Right atrium auricular region (tissue), 2 donors: Measurements from ENCODE around the gene OR6K2. TPM values are rescaled to one million over a fixed set of nuclear protein-coding genes. Genes with fewer than 3 reads are reported as not detected.
"Not testable (repeated sequence)": the region's sequence is repeated elsewhere in the genome, so short reads cannot be mapped to it uniquely, and the experiment has no call there.

Experiments
- DNase-seq: peaks from one replicate; pipeline ENCODE4 v3.0.0-alpha.2; 2019; ENCODE audit warnings: low spot score
- H3K27ac ChIP-seq, 2 donors: fragments of 200-600 bp; sonication (generic); 1 replicate in 1 of 2; 2 replicates in 1 of 2; pipeline ENCODE4 v1.5.1; 2016 to 2019
- H3K27me3 ChIP-seq, 2 donors: fragments of 200-600 bp; sonication (generic); one replicate each; pipeline versions ENCODE4 v1.5.1 to v1.6.0; 2017 to 2019
- H3K36me3 ChIP-seq: fragments of 200-600 bp; sonication (generic); one replicate; pipeline ENCODE4 v1.5.1; 2016
- H3K4me1 ChIP-seq, 2 donors: fragments of 200-600 bp; sonication (generic); one replicate each; pipeline versions ENCODE4 v1.5.1 to v1.6.0; 2017 to 2019
- H3K4me3 ChIP-seq, 2 donors: fragments of 200-600 bp; sonication (generic); 1 replicate in 1 of 2; 2 replicates in 1 of 2; pipeline ENCODE4 v1.5.1; 2017 to 2019; ENCODE audit warnings: mild to moderate bottlenecking in 1 of 2, moderate library complexity in 1 of 2
- H3K9me3 ChIP-seq, 2 donors: fragments of 200-600 bp; sonication (generic); one replicate each; pipeline ENCODE4 v1.5.1; 2019
- CTCF ChIP-seq, 2 donors: fragments of 200-600 bp; sonication (generic); IDR thresholded peaks; one replicate each; pipeline ENCODE4 v1.5.1; 2019; ENCODE audit warnings: antibody characterized with exemption in 2 of 2
- total RNA-seq, 2 donors: library from RNA; depleted of rRNA; stranded (reverse); fragments of >200 nt; gene quantifications; one replicate each; pipeline ENCODE4 v1.1.0, GENCODE V29; 2016

Gene OR6K2
- total RNA-seq, 2 donors from 2014 or later = not detected

DNA sequence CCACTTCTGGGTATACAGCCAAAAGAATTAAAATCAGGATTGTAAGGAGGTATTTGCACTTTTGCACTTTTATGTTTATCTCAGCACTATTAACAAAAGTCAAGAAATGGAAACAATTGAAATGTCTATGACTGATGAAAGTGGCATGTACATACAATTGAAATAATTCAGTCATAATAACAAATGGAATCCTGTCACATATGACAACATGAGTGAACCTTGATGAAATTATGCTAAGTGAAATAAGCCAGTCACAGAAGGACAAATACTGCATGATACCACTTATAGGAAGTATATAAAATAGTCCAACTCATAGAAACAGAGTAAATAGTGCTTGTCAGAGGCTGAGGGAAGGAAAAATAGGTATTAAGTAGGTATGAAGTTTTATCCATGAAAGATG, 10.6 kb downstream of the OR6K2 start:
- no peak for TF ChIP-seq CTCF (IDR thresholded peaks at IDR 0.05)
- Histone ChIP-seq H3K27ac (no peak overlapping the region), H3K4me3 (no peak overlapping the region), H3K27me3 (no peaks in the 10 kb centered on the region), H3K4me1 (no peaks in the 10 kb centered on the region), H3K36me3 (no peaks in the 10 kb centered on the region), H3K9me3 (no peaks in the 10 kb centered on the region)
- DNase-seq = no peak

- DNase-seq = no peak
- Histone ChIP-seq H3K4me3 (no peak overlapping the region), H3K27me3 (no peaks in the 10 kb centered on the region), H3K36me3 (no peaks in the 10 kb centered on the region), H3K4me1 (no peaks in the 10 kb centered on the region), H3K27ac (no peak overlapping the region), H3K9me3 (no peaks in the 10 kb centered on the region)
- no peak for TF ChIP-seq CTCF (IDR thresholded peaks at IDR 0.05)
Observed at GRCh38 chr1:158689110-158689509, 11.3 kb downstream of the OR6K2 start.

DNA sequence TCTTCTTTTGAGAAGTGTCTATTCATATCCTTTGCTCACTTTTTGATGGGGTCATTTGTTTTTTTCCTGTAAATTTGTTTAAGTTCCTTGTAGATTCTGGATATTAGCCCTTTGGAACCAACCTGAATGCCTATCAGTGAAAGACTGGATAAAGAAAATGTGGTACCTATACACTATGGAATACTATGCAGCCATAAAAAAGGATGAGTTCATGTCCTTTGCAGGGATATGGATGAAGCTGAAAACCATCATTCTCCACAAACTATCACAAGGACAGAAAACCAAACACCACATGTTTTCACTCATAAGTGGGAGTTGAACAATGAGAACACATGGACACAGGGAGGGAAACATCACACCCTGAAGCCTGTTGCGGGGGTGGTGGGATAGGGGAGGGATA, 12.1 kb downstream of the OR6K2 start:
- H3K4me3 ChIP-seq, DNase-seq, H3K36me3 ChIP-seq, H3K27ac ChIP-seq, H3K4me1 ChIP-seq, H3K27me3 ChIP-seq, H3K9me3 ChIP-seq: not testable (repeated sequence)

- no peaks in the 10 kb centered on the region for H3K27me3 ChIP-seq
- TF ChIP-seq CTCF (IDR thresholded peaks at IDR 0.05) = no peak
- H3K4me3 ChIP-seq = no peak overlapping the region
- no peak overlapping the region for H3K27ac ChIP-seq
- DNase-seq = no peak
- H3K9me3 ChIP-seq = no peaks in the 10 kb centered on the region
- no peaks in the 10 kb centered on the region for H3K36me3 ChIP-seq
- H3K4me1 ChIP-seq = no peaks in the 10 kb centered on the region
Observed at GRCh38 chr1:158687037-158687436, 13.4 kb downstream of the OR6K2 start.

DNA sequence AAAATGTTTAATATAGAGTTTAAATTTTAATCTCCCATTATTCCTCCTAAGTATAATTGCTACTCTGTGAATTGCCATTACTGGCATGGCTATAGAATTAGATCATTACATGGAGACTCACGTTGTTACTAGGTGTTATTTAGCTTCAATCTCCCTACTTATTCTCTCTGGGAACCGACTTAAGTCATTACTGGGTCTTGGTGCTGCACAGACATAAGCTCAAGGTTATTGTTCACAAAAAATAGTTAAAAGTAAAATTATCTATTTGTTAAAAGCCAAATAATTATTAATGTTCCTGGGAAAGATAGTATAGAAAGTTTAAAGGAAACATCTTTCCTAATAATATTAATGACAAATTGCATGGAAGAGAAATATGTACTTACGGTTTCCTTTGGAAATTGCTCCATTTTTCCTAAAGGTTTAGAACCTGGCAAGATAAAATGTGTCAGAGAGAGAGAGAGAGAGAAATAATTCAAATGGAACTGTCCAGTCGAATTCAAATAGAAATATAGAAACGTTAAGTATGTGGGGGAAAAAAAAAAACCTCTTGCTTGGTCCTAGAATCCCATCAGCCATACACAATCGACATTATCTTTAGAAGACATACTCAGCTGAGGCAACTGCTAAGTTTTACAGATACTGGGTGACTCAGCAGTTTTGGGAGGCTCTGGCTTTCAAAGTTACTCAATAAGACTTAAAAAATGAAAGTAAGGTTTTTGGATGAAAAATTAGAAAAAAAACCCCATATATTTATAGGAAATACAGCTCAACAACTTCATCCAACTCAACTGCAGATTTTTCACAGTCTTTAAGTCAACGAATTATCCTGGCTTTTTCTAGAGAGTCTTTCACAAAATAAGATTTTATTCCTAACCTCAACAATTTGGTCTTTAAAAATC, 14.1 kb downstream of the OR6K2 start, which contains the start of gene SPTA1:
TSS of gene SPTA1 (minus strand) at position 605 of the 899 bp plus-strand sequence. CDS start at position 407, 198 bp downstream.
- H3K27ac ChIP-seq = no peak within 1 kb of the TSS
- TF ChIP-seq CTCF (IDR thresholded peaks at IDR 0.05) = no peak
- no peak within 1 kb of the TSS for H3K4me3 ChIP-seq
- H3K36me3 ChIP-seq = no peaks in the 10 kb centered on the region
- H3K4me1 ChIP-seq = no peaks in the 10 kb centered on the region
- H3K9me3 ChIP-seq = no peaks in the 10 kb centered on the region
- DNase-seq = no peak
- H3K27me3 ChIP-seq = no peaks in the 10 kb centered on the region

DNA sequence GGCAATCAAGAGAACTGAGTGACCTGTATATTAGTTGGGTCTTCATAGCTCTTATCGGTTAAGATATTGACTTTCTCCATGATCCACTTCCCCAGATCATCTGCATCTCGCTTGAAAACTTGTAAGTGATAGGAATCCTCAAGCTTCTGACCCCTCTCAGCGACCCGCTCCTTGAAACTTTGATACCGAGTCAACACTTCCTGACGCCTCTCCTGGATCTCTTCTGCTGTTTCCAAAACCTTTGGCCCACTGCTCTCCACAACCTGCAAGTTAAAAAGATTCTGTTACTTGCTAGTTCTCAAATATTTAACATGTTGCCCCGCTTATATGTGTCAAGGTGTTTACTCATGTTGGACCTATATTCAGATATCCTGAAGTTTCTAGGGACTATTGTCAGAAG, 15.4 kb downstream of the OR6K2 start:
- no peaks in the 10 kb centered on the region for H3K9me3 ChIP-seq
- H3K4me3 ChIP-seq = no peak overlapping the region
- DNase-seq = no peak
- H3K36me3 ChIP-seq = no peaks in the 10 kb centered on the region
- no peak for TF ChIP-seq CTCF (IDR thresholded peaks at IDR 0.05)
- no peak overlapping the region for H3K27ac ChIP-seq
- H3K4me1 ChIP-seq = no peaks in the 10 kb centered on the region
- no peaks in the 10 kb centered on the region for H3K27me3 ChIP-seq
